ENCODE measurements around the gene CLEC18A.
"Not testable (repeated sequence)": the region's sequence is repeated elsewhere in the genome, so short reads cannot be mapped to it uniquely, and the experiment has no call there.

Gene CLEC18A

DNA sequence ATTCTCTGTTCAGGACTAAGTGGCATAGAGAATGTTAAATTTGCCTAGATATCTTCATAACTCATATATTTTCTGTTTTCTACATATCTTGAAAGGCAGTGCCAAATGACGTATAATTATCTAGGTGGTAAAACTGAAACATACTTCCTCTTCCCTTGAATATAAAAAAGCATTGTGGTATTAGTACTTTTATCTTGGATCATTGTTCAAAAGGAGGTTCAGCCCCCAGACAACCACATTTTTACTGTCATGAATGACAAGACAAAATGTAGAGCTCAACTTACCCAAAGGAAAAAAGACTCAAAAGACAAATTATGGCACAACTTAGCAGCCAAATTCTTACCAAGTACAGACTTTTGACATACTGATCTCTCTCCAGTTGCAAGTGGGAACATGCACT lies 34.1 kb downstream of the CLEC18A start:
- H3K4me3 ChIP-seq (ENCODE audit: low read length); H3K79me2 ChIP-seq (ENCODE audit: control insufficient read depth, low read length); H3K4me2 ChIP-seq (ENCODE audit: low read length); H3K4me1 ChIP-seq (ENCODE audit: control insufficient read depth, low read length); H3K27me3 ChIP-seq (ENCODE audit: control insufficient read depth, low read length); H3K36me3 ChIP-seq (ENCODE audit: control insufficient read depth, low read length); H3K9me3 ChIP-seq (ENCODE audit: control insufficient read depth, insufficient read depth, low read length); H4K20me1 ChIP-seq (ENCODE audit: control insufficient read depth, insufficient read depth, low read depth, low read length); H3F3A ChIP-seq (ENCODE audit: control insufficient read depth, insufficient read depth); H3K27ac ChIP-seq (ENCODE audit: low read depth, low read length); H3K9me2 ChIP-seq (replicated peaks; ENCODE audit: control insufficient read depth, low read length): not testable (repeated sequence)

DNA sequence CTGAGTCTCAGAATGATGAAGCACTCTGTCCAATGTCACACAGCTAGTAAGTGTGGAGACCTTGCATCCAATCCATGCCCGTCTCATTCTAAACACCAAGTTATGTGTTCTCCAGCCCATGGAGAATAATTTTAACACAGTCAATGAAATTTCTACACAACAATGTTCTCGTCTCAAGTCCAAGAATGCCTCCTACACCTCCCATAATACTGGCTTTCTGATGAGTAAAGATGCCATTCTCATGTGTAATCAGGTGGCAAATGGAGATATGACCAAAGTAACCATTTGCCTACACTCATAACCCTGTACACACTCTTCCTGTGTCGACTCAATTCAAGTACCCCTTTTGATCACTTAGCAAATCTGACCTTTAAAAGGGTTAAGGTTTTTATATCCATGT lies 46.8 kb downstream of the CLEC18A start:
- not testable (repeated sequence) for H3K27me3 ChIP-seq (ENCODE audit: control insufficient read depth, low read length); H3K4me3 ChIP-seq (ENCODE audit: low read length); H3K4me1 ChIP-seq (ENCODE audit: control insufficient read depth, low read length); H4K20me1 ChIP-seq (ENCODE audit: control insufficient read depth, insufficient read depth, low read depth, low read length); H3K36me3 ChIP-seq (ENCODE audit: control insufficient read depth, low read length); H3F3A ChIP-seq (ENCODE audit: control insufficient read depth, insufficient read depth); H3K79me2 ChIP-seq (ENCODE audit: control insufficient read depth, low read length); H3K4me2 ChIP-seq (ENCODE audit: low read length); H3K9me2 ChIP-seq (replicated peaks; ENCODE audit: control insufficient read depth, low read length); H3K27ac ChIP-seq (ENCODE audit: low read depth, low read length); H3K9me3 ChIP-seq (ENCODE audit: control insufficient read depth, insufficient read depth, low read length)

DNA sequence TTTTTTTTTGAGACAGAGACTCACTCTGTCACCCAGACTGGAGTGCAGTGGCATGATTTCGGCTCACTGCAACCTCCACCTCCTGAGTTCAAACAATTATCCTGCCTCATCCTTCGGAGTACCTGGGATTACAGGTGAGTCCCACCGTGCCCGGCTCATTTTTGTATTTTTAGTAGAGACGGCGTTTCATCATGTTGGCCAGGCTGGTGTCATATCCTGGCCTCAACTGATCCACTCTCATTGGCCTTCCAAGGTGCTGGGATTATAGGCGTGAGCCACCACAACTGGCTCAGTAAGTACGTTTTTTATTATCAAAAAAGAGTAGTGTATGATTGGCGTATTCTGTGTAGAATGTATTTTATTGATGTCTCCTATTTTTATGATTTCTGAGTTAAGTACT lies 48.7 kb downstream of the CLEC18A start:
- H3K79me2 ChIP-seq (ENCODE audit: control insufficient read depth, low read length); H3K36me3 ChIP-seq (ENCODE audit: control insufficient read depth, low read length); H3K9me2 ChIP-seq (replicated peaks; ENCODE audit: control insufficient read depth, low read length); H3K9me3 ChIP-seq (ENCODE audit: control insufficient read depth, insufficient read depth, low read length); H3K4me2 ChIP-seq (ENCODE audit: low read length); H3K4me1 ChIP-seq (ENCODE audit: control insufficient read depth, low read length); H3K4me3 ChIP-seq (ENCODE audit: low read length); H3K27me3 ChIP-seq (ENCODE audit: control insufficient read depth, low read length); H4K20me1 ChIP-seq (ENCODE audit: control insufficient read depth, insufficient read depth, low read depth, low read length); H3F3A ChIP-seq (ENCODE audit: control insufficient read depth, insufficient read depth); H3K27ac ChIP-seq (ENCODE audit: low read depth, low read length): not testable (repeated sequence)

DNA sequence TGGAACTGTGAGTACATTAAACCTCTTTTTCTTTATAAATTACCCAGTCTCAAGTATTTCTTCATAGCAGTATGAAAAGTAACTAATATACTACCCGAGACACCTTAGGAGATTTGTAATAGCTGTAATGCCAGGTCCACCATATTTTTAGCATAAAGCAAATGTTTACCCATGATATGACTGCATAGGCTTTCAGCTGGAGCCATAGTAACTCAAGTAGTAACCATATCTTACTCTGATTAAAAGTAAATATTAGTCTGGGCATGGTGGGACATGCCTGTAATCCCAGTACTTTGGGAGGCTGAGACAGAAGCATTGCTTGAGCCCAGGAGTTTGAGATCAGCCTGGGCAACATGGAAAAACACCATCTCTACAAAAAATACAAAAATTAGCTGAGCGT lies 52.4 kb downstream of the CLEC18A start:
- H3K4me2 ChIP-seq (ENCODE audit: low read length); H4K20me1 ChIP-seq (ENCODE audit: control insufficient read depth, insufficient read depth, low read depth, low read length); H3F3A ChIP-seq (ENCODE audit: control insufficient read depth, insufficient read depth); H3K4me3 ChIP-seq (ENCODE audit: low read length); H3K79me2 ChIP-seq (ENCODE audit: control insufficient read depth, low read length); H3K9me3 ChIP-seq (ENCODE audit: control insufficient read depth, insufficient read depth, low read length); H3K27ac ChIP-seq (ENCODE audit: low read depth, low read length); H3K4me1 ChIP-seq (ENCODE audit: control insufficient read depth, low read length); H3K36me3 ChIP-seq (ENCODE audit: control insufficient read depth, low read length); H3K27me3 ChIP-seq (ENCODE audit: control insufficient read depth, low read length); H3K9me2 ChIP-seq (replicated peaks; ENCODE audit: control insufficient read depth, low read length): not testable (repeated sequence)

DNA sequence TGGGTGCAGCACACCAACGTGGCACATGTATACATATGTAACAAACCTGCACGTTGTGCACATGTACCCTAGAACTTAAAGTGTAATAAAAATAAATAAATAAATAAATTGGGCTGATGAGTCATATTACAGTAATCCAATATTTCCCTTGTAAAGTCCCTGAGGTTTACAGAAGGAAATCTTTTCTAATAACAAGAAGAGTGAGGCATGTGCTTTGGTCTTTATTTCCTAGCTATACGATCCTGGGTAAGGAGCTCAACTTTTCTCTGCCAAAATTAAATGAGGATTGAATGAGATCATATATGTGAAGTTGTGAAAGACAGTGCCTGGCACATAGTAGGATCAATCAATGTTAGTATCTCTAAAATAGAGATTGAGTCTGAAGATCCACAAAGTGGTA lies 57.5 kb downstream of the CLEC18A start:
- not testable (repeated sequence) for H3K4me3 ChIP-seq (ENCODE audit: low read length); H3K4me1 ChIP-seq (ENCODE audit: control insufficient read depth, low read length); H3K4me2 ChIP-seq (ENCODE audit: low read length); H3F3A ChIP-seq (ENCODE audit: control insufficient read depth, insufficient read depth); H4K20me1 ChIP-seq (ENCODE audit: control insufficient read depth, insufficient read depth, low read depth, low read length); H3K9me2 ChIP-seq (replicated peaks; ENCODE audit: control insufficient read depth, low read length); H3K9me3 ChIP-seq (ENCODE audit: control insufficient read depth, insufficient read depth, low read length); H3K79me2 ChIP-seq (ENCODE audit: control insufficient read depth, low read length); H3K27ac ChIP-seq (ENCODE audit: low read depth, low read length); H3K27me3 ChIP-seq (ENCODE audit: control insufficient read depth, low read length); H3K36me3 ChIP-seq (ENCODE audit: control insufficient read depth, low read length)

DNA sequence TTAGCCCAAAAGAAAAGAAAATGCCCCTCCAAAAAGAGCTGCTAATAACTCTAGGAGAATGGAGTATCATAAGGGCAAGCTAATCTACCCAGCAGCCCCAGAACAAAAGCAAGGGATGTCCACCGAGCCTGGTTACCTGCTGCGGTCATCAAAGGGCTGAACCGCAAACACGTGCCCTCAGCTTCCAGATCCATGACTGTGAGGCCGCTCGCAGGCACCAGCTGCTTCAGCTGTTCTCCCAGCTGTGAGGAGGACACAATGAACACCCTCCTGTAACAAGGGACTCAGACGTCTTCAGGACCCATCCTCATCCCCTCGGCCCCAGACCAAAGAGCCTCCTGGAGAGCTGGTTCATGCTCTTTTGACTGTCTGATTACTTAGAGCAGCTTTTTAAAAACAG lies 59.5 kb downstream of the CLEC18A start:
- H3K36me3 ChIP-seq (ENCODE audit: control insufficient read depth, low read length); H3K4me3 ChIP-seq (ENCODE audit: low read length): not testable (repeated sequence)

DNA sequence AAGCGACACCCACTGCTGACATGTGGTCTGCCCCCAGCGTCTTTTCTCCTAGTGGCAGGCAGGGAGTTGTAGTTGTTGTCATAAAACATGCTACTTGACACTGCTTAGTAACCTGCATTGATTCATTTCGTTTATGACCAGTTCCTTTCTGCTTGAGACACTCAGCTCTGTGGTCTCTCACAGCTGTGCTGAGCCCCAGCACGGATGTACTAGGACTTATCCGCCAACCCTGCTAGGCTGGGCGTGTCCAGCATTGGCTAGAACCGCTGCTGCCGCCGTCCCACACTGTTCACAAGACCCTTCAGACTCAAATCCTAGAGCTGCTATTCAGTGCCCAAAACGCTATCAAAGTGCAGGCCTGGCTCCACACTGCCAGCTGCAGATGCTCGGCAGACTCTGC lies 60.0 kb downstream of the CLEC18A start:
- H3K79me2 ChIP-seq (ENCODE audit: control insufficient read depth, low read length); H3K9me3 ChIP-seq (ENCODE audit: control insufficient read depth, insufficient read depth, low read length); H4K20me1 ChIP-seq (ENCODE audit: control insufficient read depth, insufficient read depth, low read depth, low read length); H3K4me3 ChIP-seq (ENCODE audit: low read length); H3F3A ChIP-seq (ENCODE audit: control insufficient read depth, insufficient read depth); H3K9me2 ChIP-seq (replicated peaks; ENCODE audit: control insufficient read depth, low read length); H3K4me2 ChIP-seq (ENCODE audit: low read length); H3K27ac ChIP-seq (ENCODE audit: low read depth, low read length); H3K4me1 ChIP-seq (ENCODE audit: control insufficient read depth, low read length); H3K36me3 ChIP-seq (ENCODE audit: control insufficient read depth, low read length); H3K27me3 ChIP-seq (ENCODE audit: control insufficient read depth, low read length): not testable (repeated sequence)

More for the DNA sequence above, 59.5 kb downstream of the CLEC18A start:
- not testable (repeated sequence) for H3K9me3 ChIP-seq (ENCODE audit: control insufficient read depth, insufficient read depth, low read length); H3K4me2 ChIP-seq (ENCODE audit: low read length); H3K79me2 ChIP-seq (ENCODE audit: control insufficient read depth, low read length); H3K27me3 ChIP-seq (ENCODE audit: control insufficient read depth, low read length); H3K9me2 ChIP-seq (replicated peaks; ENCODE audit: control insufficient read depth, low read length); H3K4me1 ChIP-seq (ENCODE audit: control insufficient read depth, low read length); H4K20me1 ChIP-seq (ENCODE audit: control insufficient read depth, insufficient read depth, low read depth, low read length); H3K27ac ChIP-seq (ENCODE audit: low read depth, low read length); H3F3A ChIP-seq (ENCODE audit: control insufficient read depth, insufficient read depth)

DNA sequence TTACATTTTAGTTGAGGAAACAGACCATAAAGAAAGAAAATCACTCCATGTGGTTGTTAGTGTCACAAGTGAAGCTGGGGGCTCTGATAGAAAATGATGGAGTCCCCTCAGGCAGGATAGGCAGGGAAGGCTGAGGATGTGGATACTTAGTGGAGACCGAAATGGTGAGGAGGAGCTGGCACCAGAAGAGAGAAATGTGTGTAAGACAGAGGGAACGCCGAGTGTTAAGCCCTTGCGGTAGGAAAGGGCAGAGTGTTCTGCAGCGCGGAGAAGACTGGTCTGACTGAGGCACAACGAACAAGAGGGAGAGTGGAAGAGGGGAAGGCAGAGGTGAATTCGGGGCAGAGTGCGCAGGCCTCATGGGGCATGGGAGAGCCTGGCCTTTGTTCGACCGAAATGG lies 61.2 kb downstream of the CLEC18A start:
- H3K27me3 ChIP-seq (ENCODE audit: control insufficient read depth, low read length); H3K27ac ChIP-seq (ENCODE audit: low read depth, low read length); H4K20me1 ChIP-seq (ENCODE audit: control insufficient read depth, insufficient read depth, low read depth, low read length); H3K9me2 ChIP-seq (replicated peaks; ENCODE audit: control insufficient read depth, low read length); H3K79me2 ChIP-seq (ENCODE audit: control insufficient read depth, low read length); H3K4me3 ChIP-seq (ENCODE audit: low read length); H3K9me3 ChIP-seq (ENCODE audit: control insufficient read depth, insufficient read depth, low read length); H3K36me3 ChIP-seq (ENCODE audit: control insufficient read depth, low read length); H3F3A ChIP-seq (ENCODE audit: control insufficient read depth, insufficient read depth); H3K4me2 ChIP-seq (ENCODE audit: low read length); H3K4me1 ChIP-seq (ENCODE audit: control insufficient read depth, low read length): not testable (repeated sequence)

DNA sequence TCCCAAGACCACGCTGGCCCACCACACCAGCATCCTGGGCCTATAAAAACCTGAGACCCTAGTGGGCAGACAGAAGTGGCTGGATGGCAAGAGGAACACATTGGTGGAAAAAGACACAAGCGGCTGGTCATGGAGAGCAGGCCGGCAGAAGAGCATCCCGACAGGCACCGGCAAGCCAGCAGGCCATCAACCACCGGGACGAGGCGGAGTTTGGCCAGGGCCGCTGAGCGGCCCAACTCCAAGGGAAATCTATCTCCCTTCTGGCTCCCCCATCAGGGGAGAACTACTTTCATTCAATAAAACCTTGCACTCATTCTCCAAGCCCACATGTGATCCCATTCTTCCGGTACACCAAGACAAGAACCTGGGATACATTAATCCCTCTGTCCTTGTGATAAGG lies 61.8 kb downstream of the CLEC18A start:
- not testable (repeated sequence) for H3K27me3 ChIP-seq (ENCODE audit: control insufficient read depth, low read length); H3K36me3 ChIP-seq (ENCODE audit: control insufficient read depth, low read length); H3K27ac ChIP-seq (ENCODE audit: low read depth, low read length); H3K4me3 ChIP-seq (ENCODE audit: low read length); H3K4me1 ChIP-seq (ENCODE audit: control insufficient read depth, low read length); H3K9me3 ChIP-seq (ENCODE audit: control insufficient read depth, insufficient read depth, low read length); H3K79me2 ChIP-seq (ENCODE audit: control insufficient read depth, low read length); H3F3A ChIP-seq (ENCODE audit: control insufficient read depth, insufficient read depth); H4K20me1 ChIP-seq (ENCODE audit: control insufficient read depth, insufficient read depth, low read depth, low read length); H3K9me2 ChIP-seq (replicated peaks; ENCODE audit: control insufficient read depth, low read length); H3K4me2 ChIP-seq (ENCODE audit: low read length)

All from DOHH2 (cell line).